Neural cell (in vitro differentiated cells): ENCODE results near the gene ADAP1. TPM values are rescaled to one million over a fixed set of nuclear protein-coding genes. Genes with fewer than 3 reads are reported as not detected.

ENCODE experiments used
- H2AFZ ChIP-seq: fragments of 200-600, 300-800 bp; sonication (generic), shearing (Covaris generic); 2 replicates; pipeline ENCODE4 v1.6.0; 2014; ENCODE audit warnings: low read depth, mild to moderate bottlenecking, antibody characterized with exemption, low read length, moderate library complexity
- H3F3A ChIP-seq: fragments of 200-600 bp; shearing (Covaris generic); 2 replicates; pipeline ENCODE4 v1.6.1; 2016; ENCODE audit warnings: mild to moderate bottlenecking, moderate library complexity, mixed read lengths, antibody characterized with exemption, low read length; ENCODE audit not compliant: insufficient read depth, poor library complexity, severe bottlenecking
- H3K27ac ChIP-seq: fragments of 200-600, 300-800 bp; sonication (generic), shearing (Covaris generic); 2 replicates; pipeline ENCODE4 v1.5.1; 2014; ENCODE audit warnings: mild to moderate bottlenecking, low read length, moderate library complexity
- H3K27me3 ChIP-seq: fragments of 300-800, 200-600 bp; sonication (generic), shearing (Covaris generic); 2 replicates; pipeline ENCODE4 v1.6.0; 2014; ENCODE audit warnings: mild to moderate bottlenecking, low read depth, low read length, moderate library complexity; ENCODE audit not compliant: insufficient read depth
- H3K36me3 ChIP-seq: fragments of 300-800, 200-600 bp; sonication (generic), shearing (Covaris generic); 2 replicates; pipeline ENCODE4 v1.5.1; 2014; ENCODE audit warnings: mild to moderate bottlenecking, antibody characterized with exemption, low read length, moderate library complexity; ENCODE audit not compliant: insufficient read depth
- H3K4me2 ChIP-seq: fragments of 300-800, 200-600 bp; sonication (generic), shearing (Covaris generic); 2 replicates; pipeline ENCODE4 v1.6.0; 2014; ENCODE audit warnings: mild to moderate bottlenecking, low read length
- H3K4me3 ChIP-seq: fragments of 300-800, 200-600 bp; sonication (generic), shearing (Covaris generic); 2 replicates; pipeline ENCODE4 v1.5.1; 2014; ENCODE audit warnings: mild to moderate bottlenecking, low read length, moderate library complexity
- H3K79me2 ChIP-seq: fragments of 200-600 bp; shearing (Covaris generic); replicated peaks from 2 replicates; pipeline ENCODE4 v1.6.0; 2014; ENCODE audit warnings: mild to moderate bottlenecking, low read length, moderate library complexity; ENCODE audit not compliant: insufficient read depth
- H3K9ac ChIP-seq: fragments of 300-800, 200-600 bp; sonication (generic), shearing (Covaris generic); 2 replicates; pipeline ENCODE4 v1.6.1; 2016; ENCODE audit warnings: mild to moderate bottlenecking, low read length, mixed read lengths
- H3K9me2 ChIP-seq: fragments of 200-600 bp; shearing (Covaris generic); 2 replicates; pipeline ENCODE4 v1.6.1; 2016; ENCODE audit warnings: mild to moderate bottlenecking, low read length, mixed read lengths; ENCODE audit not compliant: insufficient read depth
- H3K9me3 ChIP-seq: fragments of 200-600, 300-800 bp; sonication (generic), shearing (Covaris generic); 2 replicates; pipeline ENCODE4 v1.6.1; 2016; ENCODE audit warnings: mild to moderate bottlenecking, mixed run types, low read length, moderate library complexity, mixed read lengths
- H4K20me1 ChIP-seq: fragments of 200-600 bp; shearing (Covaris generic); 2 replicates; pipeline ENCODE4 v1.6.1; 2016; ENCODE audit warnings: mild to moderate bottlenecking, mixed run types; ENCODE audit not compliant: insufficient read depth
- EP300 ChIP-seq: fragments of 450-650 bp; conservative IDR thresholded peaks from 2 replicates; pipeline ENCODE4 v1.6.1; 2014; ENCODE audit warnings: antibody characterized with exemption, mild to moderate bottlenecking, moderate library complexity; ENCODE audit not compliant: poor library complexity, severe bottlenecking
- EZH2 ChIP-seq: fragments of 200-600, 300-800 bp; shearing (Covaris generic), sonication (generic); IDR thresholded peaks from 2 replicates; pipeline ENCODE4 v1.6.1; 2014; ENCODE audit warnings: antibody characterized with exemption, low read length, borderline replicate concordance, mild to moderate bottlenecking; ENCODE audit not compliant: insufficient read depth, poor library complexity, severe bottlenecking
- MXI1 ChIP-seq: fragments of 450-650 bp; conservative IDR thresholded peaks from 2 replicates; pipeline ENCODE4 v1.6.1; 2014; ENCODE audit warnings: antibody characterized with exemption, mild to moderate bottlenecking; ENCODE audit not compliant: poor library complexity, severe bottlenecking
- POLR2AphosphoS5 ChIP-seq: IDR thresholded peaks from 2 replicates; pipeline ENCODE4 v1.6.1; 2012
- RAD21 ChIP-seq: fragments of 450-650 bp; conservative IDR thresholded peaks from 2 replicates; pipeline ENCODE4 v1.6.1; 2014; ENCODE audit warnings: antibody characterized with exemption, mild to moderate bottlenecking, moderate library complexity
- SMC3 ChIP-seq: fragments of 450-650 bp; conservative IDR thresholded peaks from 2 replicates; pipeline ENCODE4 v1.6.1; 2014; ENCODE audit warnings: antibody characterized with exemption, mild to moderate bottlenecking, moderate library complexity; ENCODE audit not compliant: poor library complexity
- TAF1 ChIP-seq: IDR thresholded peaks from 2 replicates; pipeline ENCODE4 v1.6.1; 2012; ENCODE audit warnings: low read depth
- polyA plus RNA-seq: library from polyadenylated mRNA; depleted of rRNA; stranded (reverse); fragments of >200 nt; gene quantifications from 2 replicates; pipeline ENCODE4 v1.2.3, GENCODE V29; 2014
- TF ChIP-seq, protein P1 (sequence below): fragments of 450-650 bp; IDR thresholded peaks from 2 replicates; pipeline ENCODE4 v1.5.1; 2014; ENCODE audit warnings: antibody characterized with exemption, mild to moderate bottlenecking, moderate library complexity; ENCODE audit not compliant: poor library complexity, severe bottlenecking
- TF ChIP-seq, protein P2 (sequence below): IDR thresholded peaks from 2 replicates; pipeline ENCODE4 v1.6.1; 2012; ENCODE audit warnings: borderline replicate concordance

The ADAP1 gene
- polyA plus RNA-seq, 1 donor from 2014 or later = 76.8 TPM

GRCh38 chr7:903921-904755 is 50.3 kb downstream of the ADAP1 start:
- no peak overlapping the region for H3K4me2 ChIP-seq

DNA sequence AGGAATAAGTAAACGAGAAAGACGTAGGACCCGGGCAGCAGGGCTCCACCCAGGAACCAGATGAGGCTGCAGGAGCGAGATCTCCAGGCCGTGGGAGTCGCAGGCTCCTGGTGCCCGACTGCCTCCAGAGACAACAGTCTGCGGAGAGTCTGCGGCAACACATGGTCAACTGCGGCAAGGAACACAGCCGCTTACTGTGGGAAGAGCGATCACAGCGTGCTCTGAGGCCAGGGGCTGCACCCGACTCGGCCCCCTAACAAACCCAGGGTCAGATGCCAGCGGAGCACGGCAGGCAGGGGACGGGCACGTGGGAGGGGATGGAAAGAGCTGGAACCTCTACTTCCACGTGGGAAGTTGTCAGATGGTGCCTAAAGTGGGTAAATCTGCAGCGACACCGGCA is 51.5 kb downstream of the ADAP1 start:
- Histone ChIP-seq H3F3A (no peaks in the 10 kb centered on the region), H3K4me3 (no peak overlapping the region), H3K36me3 (no peaks in the 10 kb centered on the region), H3K79me2 (no peaks in the 10 kb centered on the region), H3K9me2 (no peaks in the 10 kb centered on the region), H2AFZ (no peak overlapping the region), H3K9me3 (no peaks in the 10 kb centered on the region), H3K4me2 (no peak overlapping the region), H4K20me1 (no peaks in the 10 kb centered on the region), H3K9ac (no peak overlapping the region), H3K27ac (no peak overlapping the region), H3K27me3 (peaks cover 10% of the 10 kb centered on the region)
- TF ChIP-seq POLR2AphosphoS5 (no peak), TAF1 (no peak), RAD21 (no peak), EZH2 (no peak), MXI1 (no peak), SMC3 (no peak), EP300 (no peak)
- TF ChIP-seq, protein P1, sequence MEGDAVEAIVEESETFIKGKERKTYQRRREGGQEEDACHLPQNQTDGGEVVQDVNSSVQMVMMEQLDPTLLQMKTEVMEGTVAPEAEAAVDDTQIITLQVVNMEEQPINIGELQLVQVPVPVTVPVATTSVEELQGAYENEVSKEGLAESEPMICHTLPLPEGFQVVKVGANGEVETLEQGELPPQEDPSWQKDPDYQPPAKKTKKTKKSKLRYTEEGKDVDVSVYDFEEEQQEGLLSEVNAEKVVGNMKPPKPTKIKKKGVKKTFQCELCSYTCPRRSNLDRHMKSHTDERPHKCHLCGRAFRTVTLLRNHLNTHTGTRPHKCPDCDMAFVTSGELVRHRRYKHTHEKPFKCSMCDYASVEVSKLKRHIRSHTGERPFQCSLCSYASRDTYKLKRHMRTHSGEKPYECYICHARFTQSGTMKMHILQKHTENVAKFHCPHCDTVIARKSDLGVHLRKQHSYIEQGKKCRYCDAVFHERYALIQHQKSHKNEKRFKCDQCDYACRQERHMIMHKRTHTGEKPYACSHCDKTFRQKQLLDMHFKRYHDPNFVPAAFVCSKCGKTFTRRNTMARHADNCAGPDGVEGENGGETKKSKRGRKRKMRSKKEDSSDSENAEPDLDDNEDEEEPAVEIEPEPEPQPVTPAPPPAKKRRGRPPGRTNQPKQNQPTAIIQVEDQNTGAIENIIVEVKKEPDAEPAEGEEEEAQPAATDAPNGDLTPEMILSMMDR = no peak
- TF ChIP-seq, protein P2, sequence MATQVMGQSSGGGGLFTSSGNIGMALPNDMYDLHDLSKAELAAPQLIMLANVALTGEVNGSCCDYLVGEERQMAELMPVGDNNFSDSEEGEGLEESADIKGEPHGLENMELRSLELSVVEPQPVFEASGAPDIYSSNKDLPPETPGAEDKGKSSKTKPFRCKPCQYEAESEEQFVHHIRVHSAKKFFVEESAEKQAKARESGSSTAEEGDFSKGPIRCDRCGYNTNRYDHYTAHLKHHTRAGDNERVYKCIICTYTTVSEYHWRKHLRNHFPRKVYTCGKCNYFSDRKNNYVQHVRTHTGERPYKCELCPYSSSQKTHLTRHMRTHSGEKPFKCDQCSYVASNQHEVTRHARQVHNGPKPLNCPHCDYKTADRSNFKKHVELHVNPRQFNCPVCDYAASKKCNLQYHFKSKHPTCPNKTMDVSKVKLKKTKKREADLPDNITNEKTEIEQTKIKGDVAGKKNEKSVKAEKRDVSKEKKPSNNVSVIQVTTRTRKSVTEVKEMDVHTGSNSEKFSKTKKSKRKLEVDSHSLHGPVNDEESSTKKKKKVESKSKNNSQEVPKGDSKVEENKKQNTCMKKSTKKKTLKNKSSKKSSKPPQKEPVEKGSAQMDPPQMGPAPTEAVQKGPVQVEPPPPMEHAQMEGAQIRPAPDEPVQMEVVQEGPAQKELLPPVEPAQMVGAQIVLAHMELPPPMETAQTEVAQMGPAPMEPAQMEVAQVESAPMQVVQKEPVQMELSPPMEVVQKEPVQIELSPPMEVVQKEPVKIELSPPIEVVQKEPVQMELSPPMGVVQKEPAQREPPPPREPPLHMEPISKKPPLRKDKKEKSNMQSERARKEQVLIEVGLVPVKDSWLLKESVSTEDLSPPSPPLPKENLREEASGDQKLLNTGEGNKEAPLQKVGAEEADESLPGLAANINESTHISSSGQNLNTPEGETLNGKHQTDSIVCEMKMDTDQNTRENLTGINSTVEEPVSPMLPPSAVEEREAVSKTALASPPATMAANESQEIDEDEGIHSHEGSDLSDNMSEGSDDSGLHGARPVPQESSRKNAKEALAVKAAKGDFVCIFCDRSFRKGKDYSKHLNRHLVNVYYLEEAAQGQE = no peak

More at GRCh38 chr7:903921-904755, 50.3 kb downstream of the ADAP1 start:
- Histone ChIP-seq H3K27me3 (peaks cover 10% of the 10 kb centered on the region), H3K9ac (no peak overlapping the region), H3K36me3 (no peaks in the 10 kb centered on the region), H4K20me1 (no peaks in the 10 kb centered on the region), H3K9me3 (no peaks in the 10 kb centered on the region), H2AFZ (no peak overlapping the region), H3K79me2 (no peaks in the 10 kb centered on the region), H3K9me2 (no peaks in the 10 kb centered on the region), H3F3A (no peaks in the 10 kb centered on the region), H3K4me3 (no peak overlapping the region), H3K27ac (no peak overlapping the region)
- TF ChIP-seq EP300 = no peak
- TF ChIP-seq, protein P2 = no peak
- TF ChIP-seq RAD21 = no peak
- TF ChIP-seq POLR2AphosphoS5 = no peak
- TF ChIP-seq, protein P1 = no peak
- no peak for TF ChIP-seq EZH2
- TF ChIP-seq MXI1 = no peak
- TF ChIP-seq SMC3 = no peak
- no peak for TF ChIP-seq TAF1
